CD4-positive, alpha-beta T cell treated with Interleukin-17A for 4 hours (primary cell): ENCODE results near the gene ANXA5.

ENCODE experiments used
- DNase-seq: peaks from one replicate; pipeline ENCODE4 v3.0.0-alpha.2; 2020; ENCODE audit warnings: mixed read lengths

ANXA5 gene

GRCh38 chr4:121632636-121633035 is 64.1 kb downstream of the ANXA5 start:
- no peak for DNase-seq
